ENCODE results near the gene ACSF3.
"Not testable (repeated sequence)": the region's sequence is repeated elsewhere in the genome, so short reads cannot be mapped to it uniquely, and the experiment has no call there.

Gene ACSF3

GRCh38 chr16:89055894-89056555, 37.6 kb upstream of the ACSF3 start:
- no peak for DNase-seq (ENCODE audit: low read depth in 3 of 3)

- no peak for DNase-seq (ENCODE audit: low read depth in 3 of 3)
Observed at GRCh38 chr16:89056592-89056991, 37.1 kb upstream of the ACSF3 start.

- DNase-seq (ENCODE audit: low read depth in 3 of 3), result no peak
Observed at GRCh38 chr16:89057738-89058137, 35.9 kb upstream of the ACSF3 start.

GRCh38 chr16:89058812-89059211, 34.8 kb upstream of the ACSF3 start:
- no peak for DNase-seq (ENCODE audit: low read depth in 3 of 3)

- no peak for DNase-seq (ENCODE audit: low read depth in 3 of 3)
Observed at GRCh38 chr16:89060207-89060794, 33.4 kb upstream of the ACSF3 start.

- no peak for DNase-seq (ENCODE audit: low read depth in 3 of 3)
Observed at GRCh38 chr16:89061086-89061485, 32.6 kb upstream of the ACSF3 start.

GRCh38 chr16:89061590-89062380, 31.9 kb upstream of the ACSF3 start:
- DNase-seq (ENCODE audit: low read depth in 3 of 3), result no peak

GRCh38 chr16:89062389-89063345, 31.0 kb upstream of the ACSF3 start:
- DNase-seq (ENCODE audit: low read depth in 3 of 3), result no peak

- DNase-seq (ENCODE audit: low read depth in 3 of 3), result no peak
Observed at GRCh38 chr16:89063768-89064320, 29.8 kb upstream of the ACSF3 start.

- DNase-seq (ENCODE audit: low read depth in 3 of 3), result no peak
Observed at GRCh38 chr16:89064606-89065457, 28.8 kb upstream of the ACSF3 start.

GRCh38 chr16:89065458-89065822, 28.2 kb upstream of the ACSF3 start:
- DNase-seq (ENCODE audit: low read depth in 3 of 3), result no peak

- DNase-seq (ENCODE audit: low read depth in 3 of 3), result no peak
Observed at GRCh38 chr16:89066721-89067120, 26.9 kb upstream of the ACSF3 start.

GRCh38 chr16:89067677-89068443, 25.8 kb upstream of the ACSF3 start:
- DNase-seq (ENCODE audit: low read depth in 3 of 3), result no peak

- DNase-seq (ENCODE audit: low read depth in 3 of 3), result not testable (repeated sequence)
Observed at GRCh38 chr16:89068814-89069616, 24.6 kb upstream of the ACSF3 start.

GRCh38 chr16:89069920-89070319, 23.7 kb upstream of the ACSF3 start:
- DNase-seq (ENCODE audit: low read depth in 3 of 3), result no peak

- DNase-seq (ENCODE audit: low read depth in 3 of 3), result no peak
Observed at GRCh38 chr16:89070590-89070989, 23.1 kb upstream of the ACSF3 start.

- DNase-seq (ENCODE audit: low read depth in 3 of 3), result no peak
Observed at GRCh38 chr16:89071686-89072547, 21.7 kb upstream of the ACSF3 start.

GRCh38 chr16:89072548-89073130, 21.0 kb upstream of the ACSF3 start:
- DNase-seq (ENCODE audit: low read depth in 3 of 3), result no peak
